Measurements from ENCODE around the gene RBM22.
"Not testable (repeated sequence)": the region's sequence is repeated elsewhere in the genome, so short reads cannot be mapped to it uniquely, and the experiment has no call there.

Gene RBM22

GRCh38 chr5:150700594-150701377, at the start of gene RBM22:
RBM22 (minus strand) TSS chr5:150701062; CDS start chr5:150700985, 77 bp downstream.
- H3K27ac ChIP-seq, result peak within 1 kb of the TSS; percentile 75
- peak; percentile 31 for DNase-seq (ENCODE audit: low read depth, low spot score)

- DNase-seq (ENCODE audit: low read depth, low spot score), result no peak
- H3K27ac ChIP-seq, result no peak overlapping the region
These were observed 49.6 kb upstream of the RBM22 start for GRCh38 chr5:150750469-150750868.

DNA sequence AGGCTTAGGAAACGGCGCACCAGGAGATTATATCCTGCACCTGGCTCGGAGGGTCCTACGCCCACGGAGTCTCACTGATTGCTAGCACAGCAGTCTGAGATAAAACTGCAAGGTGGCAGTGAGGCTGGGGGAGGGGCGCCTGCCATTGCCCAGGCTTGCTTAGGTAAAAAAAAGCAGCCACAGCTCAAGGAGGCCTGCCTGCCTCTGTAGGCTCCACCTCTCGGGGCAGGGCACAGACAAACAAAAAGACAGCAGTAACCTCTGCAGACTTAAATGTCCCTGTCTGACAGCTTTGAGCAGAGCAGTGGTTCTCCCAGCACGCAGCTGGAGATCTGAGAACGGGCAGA, 42.3 kb upstream of the RBM22 start:
- not testable (repeated sequence) for DNase-seq (ENCODE audit: low read depth, low spot score); H3K27ac ChIP-seq

GRCh38 chr5:150742455-150743141, 41.7 kb upstream of the RBM22 start:
- not testable (repeated sequence) for H3K27ac ChIP-seq; DNase-seq (ENCODE audit: low read depth, low spot score)

DNA sequence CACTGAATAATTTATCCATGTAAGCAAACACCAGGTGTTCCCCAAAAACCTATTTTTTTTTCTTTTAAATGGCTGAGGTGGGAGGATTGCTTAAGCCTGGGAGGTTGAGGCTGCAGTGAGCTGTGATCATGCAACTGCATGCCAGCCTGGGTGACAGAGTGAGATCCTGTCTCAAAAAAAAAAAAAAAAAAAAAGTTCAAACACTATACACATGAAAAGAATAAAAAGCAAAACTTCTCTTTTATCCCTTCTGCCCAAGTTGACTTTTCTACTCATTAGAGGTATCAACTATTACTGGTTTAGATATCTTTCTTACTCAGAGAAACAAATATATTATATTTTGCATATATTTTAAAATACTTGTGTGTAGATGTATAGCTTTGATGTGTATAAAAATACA, 40.1 kb upstream of the RBM22 start:
- no peak overlapping the region for H3K27ac ChIP-seq
- DNase-seq (ENCODE audit: low read depth, low spot score), result no peak

DNA sequence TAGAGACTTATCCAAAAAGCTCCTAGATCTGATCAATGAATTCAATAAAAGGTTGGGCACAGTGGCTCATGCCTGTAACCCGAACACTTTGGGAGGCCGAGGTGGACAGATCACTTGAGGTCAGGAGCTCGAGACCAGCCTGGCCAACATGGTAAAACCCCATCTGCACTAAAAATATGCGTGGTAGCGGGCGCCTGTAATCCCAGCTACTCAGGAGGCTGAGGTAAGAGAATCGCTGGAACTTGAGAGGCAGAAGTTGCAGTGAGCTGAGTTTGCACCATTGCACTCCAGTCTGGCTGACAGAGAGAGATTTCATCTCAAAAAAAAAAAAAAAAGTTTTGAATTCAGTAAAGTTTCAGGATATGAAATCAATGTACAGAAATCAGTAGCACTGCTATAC, 38.0 kb upstream of the RBM22 start:
- DNase-seq (ENCODE audit: low read depth, low spot score), result no peak
- H3K27ac ChIP-seq, result no peak overlapping the region

GRCh38 chr5:150734579-150735384, 33.9 kb upstream of the RBM22 start:
- no peak for DNase-seq (ENCODE audit: low read depth, low spot score)
- H3K27ac ChIP-seq, result no peak overlapping the region

- DNase-seq (ENCODE audit: low read depth, low spot score), result no peak
- H3K27ac ChIP-seq, result no peak overlapping the region
These were observed 30.9 kb upstream of the RBM22 start for GRCh38 chr5:150731669-150732242.

DNA sequence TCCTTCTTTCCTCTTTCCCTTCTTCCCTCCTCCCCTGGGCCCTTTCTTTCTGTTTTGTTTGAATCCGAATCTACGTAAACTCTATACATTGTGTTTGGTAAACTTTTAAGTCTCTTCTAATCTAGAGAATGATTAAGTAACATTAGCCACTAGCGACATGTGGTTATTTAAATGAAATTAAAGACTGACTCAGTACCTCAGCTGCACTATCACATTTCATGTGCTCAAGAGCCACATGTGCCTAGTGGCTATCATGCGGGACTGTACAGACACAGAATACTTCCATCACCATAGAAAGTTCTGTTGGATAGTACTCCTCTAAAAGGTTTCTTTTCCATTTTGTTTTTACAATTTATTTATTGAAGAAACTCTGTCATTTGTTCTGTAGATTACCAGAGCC, 29.0 kb upstream of the RBM22 start:
- no peak for DNase-seq (ENCODE audit: low read depth, low spot score)
- H3K27ac ChIP-seq, result no peak overlapping the region

DNA sequence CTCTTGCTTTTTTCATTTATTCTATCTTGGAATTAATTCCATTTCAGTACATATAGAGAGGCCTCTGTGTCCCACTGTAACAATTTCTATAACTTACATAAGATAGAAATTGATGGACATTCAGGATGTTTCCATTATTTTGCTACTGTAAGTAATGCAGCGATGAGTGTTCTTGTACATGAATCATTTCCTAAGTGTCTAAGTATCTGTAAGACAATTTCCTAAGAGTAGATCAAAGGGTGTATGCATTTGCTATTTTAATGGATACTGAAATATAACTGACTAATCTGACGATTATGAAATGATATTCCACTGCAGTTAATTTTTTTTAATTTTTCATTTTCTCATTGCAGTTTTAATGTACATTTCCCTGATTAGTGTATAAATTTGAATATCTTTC, 23.0 kb upstream of the RBM22 start:
- no peak for DNase-seq (ENCODE audit: low read depth, low spot score)

DNA sequence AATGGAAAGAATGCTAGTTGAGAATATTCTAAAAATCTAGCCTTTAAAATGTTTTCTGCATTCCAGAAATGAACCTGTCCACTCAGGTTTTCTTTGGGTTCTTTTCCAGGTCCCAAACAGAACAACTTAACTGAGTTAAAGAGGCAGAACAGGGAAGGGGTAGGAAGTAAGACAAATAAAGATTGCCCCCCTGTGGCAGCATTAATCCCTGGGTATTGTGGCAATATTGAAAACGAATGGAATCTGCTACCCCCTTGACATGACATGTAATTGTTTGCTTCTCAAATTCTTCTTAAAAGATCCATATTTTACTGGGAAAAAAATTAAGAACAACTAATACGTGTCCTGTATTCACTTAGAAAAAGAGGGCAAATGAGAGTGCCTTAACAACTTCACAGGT, 9.3 kb upstream of the RBM22 start:
- DNase-seq (ENCODE audit: low read depth, low spot score), result no peak
- H3K27ac ChIP-seq, result no peak overlapping the region

More for the DNA sequence above, 23.0 kb upstream of the RBM22 start:
- peak overlapping the region; percentile 9 for H3K27ac ChIP-seq

DNA sequence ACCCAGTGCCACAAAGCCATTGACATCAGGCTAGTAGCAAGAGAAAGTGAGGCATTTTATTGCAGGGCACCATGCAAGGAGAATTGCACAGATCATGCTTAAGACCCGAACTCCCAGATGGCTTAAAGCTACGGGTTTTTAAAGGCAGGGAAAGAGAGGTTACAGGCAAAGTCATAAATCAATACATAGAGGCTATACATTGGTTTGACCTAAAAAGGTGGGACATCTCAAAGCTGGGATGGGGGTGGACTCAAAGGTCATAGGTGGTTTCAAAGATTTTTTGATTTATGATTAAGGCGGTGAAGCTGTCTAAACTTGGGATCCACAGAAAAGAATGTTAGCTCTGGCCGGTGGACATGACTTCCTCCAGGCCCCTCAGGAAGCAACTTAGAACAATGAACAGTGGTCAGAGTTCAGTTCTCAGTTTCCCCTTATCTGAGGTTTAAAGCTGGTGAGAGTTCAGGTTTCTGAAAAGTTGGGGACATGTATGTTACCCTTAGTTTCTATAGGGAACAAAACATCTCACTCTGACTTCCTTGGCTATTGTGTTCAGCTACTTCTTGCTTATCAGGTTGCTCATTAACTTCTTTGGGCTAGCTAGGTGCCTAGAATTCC, 6.0 kb upstream of the RBM22 start:
- no peak for DNase-seq (ENCODE audit: low read depth, low spot score)
- H3K27ac ChIP-seq, result no peak overlapping the region

DNA sequence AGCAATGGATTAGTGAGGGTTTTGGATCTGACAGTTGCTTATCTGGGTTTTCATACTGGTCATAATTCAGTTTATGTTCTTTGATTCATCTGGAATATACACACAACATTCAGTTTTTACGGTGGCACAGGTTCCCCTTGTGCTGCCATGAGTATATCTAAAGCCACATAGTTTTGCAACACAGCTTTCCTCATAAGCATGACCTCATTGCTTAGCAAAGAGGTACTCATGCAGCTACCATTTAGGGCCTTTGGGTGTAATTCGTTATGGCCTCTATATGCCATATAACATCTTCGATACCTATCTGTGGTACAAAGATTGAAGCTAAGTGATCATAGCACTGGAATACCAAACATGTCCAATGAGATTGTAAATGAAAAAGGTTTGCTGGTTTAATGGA, 2.9 kb upstream of the RBM22 start:
- no peak overlapping the region for H3K27ac ChIP-seq
- no peak for DNase-seq (ENCODE audit: low read depth, low spot score)

GRCh38 chr5:150700246-150700593, 642 bp downstream of the RBM22 start:
- DNase-seq (ENCODE audit: low read depth, low spot score), result no peak

DNA sequence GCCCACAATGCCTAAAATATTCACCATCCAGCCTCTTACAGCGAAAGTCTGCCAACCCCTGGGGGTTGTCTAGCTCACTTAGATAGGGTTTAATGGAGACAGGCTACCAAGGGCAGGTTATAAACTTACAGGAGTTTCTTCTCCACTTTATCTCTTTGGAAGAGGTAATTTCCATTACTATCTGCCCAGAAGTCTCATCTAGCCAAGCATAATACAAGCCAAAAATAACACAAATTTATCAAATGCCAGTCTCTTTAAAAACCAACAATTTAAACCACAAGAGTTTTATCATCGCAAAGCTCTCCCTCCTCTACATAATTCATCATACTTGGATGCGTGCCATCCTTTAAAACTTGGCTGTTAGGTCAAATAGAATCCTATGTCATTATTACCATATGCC, 6.2 kb downstream of the RBM22 start:
- no peak for DNase-seq (ENCODE audit: low read depth, low spot score)
- H3K27ac ChIP-seq, result no peak overlapping the region

More at GRCh38 chr5:150700246-150700593, 642 bp downstream of the RBM22 start:
- peak overlapping the region; percentile 75 for H3K27ac ChIP-seq

GRCh38 chr5:150692276-150692675, 8.6 kb downstream of the RBM22 start:
- DNase-seq (ENCODE audit: low read depth, low spot score), result no peak
- H3K27ac ChIP-seq, result no peak overlapping the region

DNA sequence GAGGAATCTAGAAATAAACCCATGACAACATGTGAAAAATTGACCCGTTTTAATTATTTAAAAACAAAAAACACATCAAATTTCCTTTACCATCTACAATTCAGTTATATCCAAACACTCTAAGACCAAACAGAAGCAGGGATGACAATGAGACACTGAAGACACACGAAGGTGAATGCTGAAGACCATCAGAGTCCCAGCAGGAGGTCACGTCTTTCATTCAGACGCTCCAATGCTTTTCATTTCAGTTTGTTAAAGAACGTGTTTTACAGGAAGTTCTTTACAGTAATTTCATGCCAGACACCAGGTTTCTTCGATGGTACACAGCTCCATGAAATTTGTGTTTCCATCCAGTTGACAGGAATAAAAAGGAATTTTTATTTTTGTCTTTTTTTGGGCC, 10.1 kb downstream of the RBM22 start:
- H3K27ac ChIP-seq, result no peak overlapping the region
- DNase-seq (ENCODE audit: low read depth, low spot score), result no peak

- DNase-seq (ENCODE audit: low read depth, low spot score), result no peak
- H3K27ac ChIP-seq, result no peak overlapping the region
These were observed 11.7 kb downstream of the RBM22 start for GRCh38 chr5:150689120-150689519.

- H3K27ac ChIP-seq, result no peak overlapping the region
These were observed 24.3 kb downstream of the RBM22 start for GRCh38 chr5:150676578-150676977.

GRCh38 chr5:150675069-150675468, 25.8 kb downstream of the RBM22 start:
- DNase-seq (ENCODE audit: low read depth, low spot score), result no peak
- H3K27ac ChIP-seq, result no peak overlapping the region

More at GRCh38 chr5:150676578-150676977, 24.3 kb downstream of the RBM22 start:
- no peak for DNase-seq (ENCODE audit: low read depth, low spot score)

Data from epithelial cell of prostate (primary cell).